Hepatic stellate cell (primary cell): Measurements from ENCODE around the gene GJC1.

Source experiments
- DNase-seq: peaks from one replicate; pipeline ENCODE4 v3.0.0; 2011; ENCODE audit warnings: low spot score

GJC1 gene

GRCh38 chr17:44829523-44830358 lies at the start of gene GJC1:
Gene GJC1, minus strand, starts transcription at chr17:44830287. Its CDS starts 24,470 bp downstream, at chr17:44805817.
- peak; percentile 54 for DNase-seq

- no peak for DNase-seq
Measured at GRCh38 chr17:44879376-44879775, 49.3 kb upstream of the GJC1 start.

- DNase-seq, result peak; percentile 43
Measured at GRCh38 chr17:44878627-44879221, 48.6 kb upstream of the GJC1 start.

- no peak for DNase-seq
Measured at GRCh38 chr17:44877121-44877520, 47.0 kb upstream of the GJC1 start.

GRCh38 chr17:44875761-44876160 lies 45.7 kb upstream of the GJC1 start:
- DNase-seq, result no peak

GRCh38 chr17:44872131-44872768 lies 42.2 kb upstream of the GJC1 start:
- no peak for DNase-seq

GRCh38 chr17:44871556-44871955 lies 41.5 kb upstream of the GJC1 start:
- DNase-seq, result no peak

GRCh38 chr17:44867841-44868240 lies 37.8 kb upstream of the GJC1 start:
- DNase-seq, result no peak

- no peak for DNase-seq
Measured at GRCh38 chr17:44865931-44866330, 35.8 kb upstream of the GJC1 start.

- peak; percentile 77 for DNase-seq
Measured at GRCh38 chr17:44865231-44865660, 35.2 kb upstream of the GJC1 start.

GRCh38 chr17:44864831-44865230 lies 34.7 kb upstream of the GJC1 start:
- no peak for DNase-seq

- no peak for DNase-seq
Measured at GRCh38 chr17:44863061-44863918, 33.2 kb upstream of the GJC1 start.

- no peak for DNase-seq
Measured at GRCh38 chr17:44862278-44862914, 32.3 kb upstream of the GJC1 start.

- no peak for DNase-seq
Measured at GRCh38 chr17:44859701-44860100, 29.6 kb upstream of the GJC1 start.

- no peak for DNase-seq
Measured at GRCh38 chr17:44854192-44854591, 24.1 kb upstream of the GJC1 start.

- DNase-seq, result no peak
Measured at GRCh38 chr17:44850612-44851011, 20.5 kb upstream of the GJC1 start.

GRCh38 chr17:44850025-44850424 lies 19.9 kb upstream of the GJC1 start:
- DNase-seq, result no peak

- no peak for DNase-seq
Measured at GRCh38 chr17:44848961-44849489, 18.9 kb upstream of the GJC1 start.

- no peak for DNase-seq
Measured at GRCh38 chr17:44848257-44848795, 18.2 kb upstream of the GJC1 start.

GRCh38 chr17:44847586-44847985 lies 17.5 kb upstream of the GJC1 start, which contains the start of gene HIGD1B:
Gene HIGD1B, plus strand, starts transcription at chr17:44847883. Its CDS starts 270 bp downstream, at chr17:44848153.
- no peak for DNase-seq

GRCh38 chr17:44846206-44846605 lies 16.1 kb upstream of the GJC1 start:
- DNase-seq, result no peak
